ENCODE data around the gene OTUB2. TPM values are rescaled to one million over a fixed set of nuclear protein-coding genes. Genes with fewer than 3 reads are reported as not detected.

Gene OTUB2
- total RNA-seq, 1 donor from 2014 or later = 1.9 TPM

- Mint-ChIP-seq H3K27ac (ENCODE audit: unreplicated experiment) (no peak overlapping the region), H3K4me3 (ENCODE audit: unreplicated experiment) (no peak overlapping the region), H3K4me1 (ENCODE audit: low read depth) (peaks cover 6% of the 10 kb centered on the region), H3K9me3 (ENCODE audit: low read depth) (no peaks in the 10 kb centered on the region), H3K36me3 (ENCODE audit: low read depth) (no peaks in the 10 kb centered on the region), H3K27me3 (ENCODE audit: low read depth) (no peaks in the 10 kb centered on the region)
- TF ChIP-seq CTCF (IDR thresholded peaks at IDR 0.05) = no peak
- no peak for DNase-seq (ENCODE audit: low spot score)
These were observed 4.4 kb downstream of the OTUB2 start for GRCh38 chr14:94030571-94030970.

- H3K27me3 Mint-ChIP-seq (ENCODE audit: low read depth) = no peaks in the 10 kb centered on the region
- no peak overlapping the region for H3K27ac Mint-ChIP-seq (ENCODE audit: unreplicated experiment)
- no peak overlapping the region for H3K4me3 Mint-ChIP-seq (ENCODE audit: unreplicated experiment)
- no peak for DNase-seq (ENCODE audit: low spot score)
- no peaks in the 10 kb centered on the region for H3K36me3 Mint-ChIP-seq (ENCODE audit: low read depth)
- H3K9me3 Mint-ChIP-seq (ENCODE audit: low read depth) = no peaks in the 10 kb centered on the region
- no peak for TF ChIP-seq CTCF (IDR thresholded peaks at IDR 0.05)
- no peaks in the 10 kb centered on the region for H3K4me1 Mint-ChIP-seq (ENCODE audit: low read depth)
These were observed 5.2 kb downstream of the OTUB2 start for GRCh38 chr14:94031161-94031882.

- H3K9me3 Mint-ChIP-seq (ENCODE audit: low read depth) = no peaks in the 10 kb centered on the region
- no peak for DNase-seq (ENCODE audit: low spot score)
- H3K4me1 Mint-ChIP-seq (ENCODE audit: low read depth) = no peaks in the 10 kb centered on the region
- H3K27me3 Mint-ChIP-seq (ENCODE audit: low read depth) = no peaks in the 10 kb centered on the region
- H3K4me3 Mint-ChIP-seq (ENCODE audit: unreplicated experiment) = no peak overlapping the region
- H3K36me3 Mint-ChIP-seq (ENCODE audit: low read depth) = no peaks in the 10 kb centered on the region
- no peak overlapping the region for H3K27ac Mint-ChIP-seq (ENCODE audit: unreplicated experiment)
- no peak for TF ChIP-seq CTCF (IDR thresholded peaks at IDR 0.05)
These were observed 5.7 kb downstream of the OTUB2 start for GRCh38 chr14:94031883-94032279.

- no peaks in the 10 kb centered on the region for H3K27me3 Mint-ChIP-seq (ENCODE audit: low read depth)
These were observed 8.7 kb downstream of the OTUB2 start for GRCh38 chr14:94034886-94035285.

More at GRCh38 chr14:94034886-94035285, 8.7 kb downstream of the OTUB2 start:
- DNase-seq (ENCODE audit: low spot score) = no peak
- no peaks in the 10 kb centered on the region for H3K4me1 Mint-ChIP-seq (ENCODE audit: low read depth)
- no peaks in the 10 kb centered on the region for H3K9me3 Mint-ChIP-seq (ENCODE audit: low read depth)
- H3K36me3 Mint-ChIP-seq (ENCODE audit: low read depth) = no peaks in the 10 kb centered on the region
- no peak overlapping the region for H3K4me3 Mint-ChIP-seq (ENCODE audit: unreplicated experiment)
- TF ChIP-seq CTCF (IDR thresholded peaks at IDR 0.05) = no peak
- no peak overlapping the region for H3K27ac Mint-ChIP-seq (ENCODE audit: unreplicated experiment)
